ENCODE measurements around the gene ZNF823. TPM values are rescaled to one million over a fixed set of nuclear protein-coding genes. Genes with fewer than 3 reads are reported as not detected.

The ZNF823 gene
- total RNA-seq, 2 donors from 2014 or later, result 9.5 to 10.6 TPM

DNA sequence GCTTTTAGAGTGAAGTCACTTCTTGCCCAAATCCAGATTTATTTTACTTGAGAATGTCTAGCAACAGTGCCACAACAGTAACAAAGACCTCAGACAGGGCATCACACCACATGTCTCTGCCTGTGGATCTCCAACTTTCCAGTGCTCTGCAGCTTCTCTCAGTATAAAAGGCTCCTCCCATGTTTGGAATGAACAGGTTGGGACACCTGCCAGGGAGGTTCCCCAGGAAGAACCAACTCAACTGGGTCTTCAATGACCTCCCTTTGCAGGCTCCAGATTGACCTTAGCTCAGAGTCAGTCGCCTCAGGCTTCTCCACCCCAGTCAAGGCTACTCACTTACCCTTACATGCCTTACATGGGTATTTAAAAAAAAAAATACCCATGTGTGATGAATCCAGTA lies 3.4 kb downstream of the ZNF823 start:
- peaks cover 7% of the 10 kb centered on the region for H3K4me1 Mint-ChIP-seq
- H3K9me3 Mint-ChIP-seq, result peaks cover 6% of the 10 kb centered on the region
- H3K4me3 Mint-ChIP-seq, result no peak overlapping the region
- TF ChIP-seq, protein P1, sequence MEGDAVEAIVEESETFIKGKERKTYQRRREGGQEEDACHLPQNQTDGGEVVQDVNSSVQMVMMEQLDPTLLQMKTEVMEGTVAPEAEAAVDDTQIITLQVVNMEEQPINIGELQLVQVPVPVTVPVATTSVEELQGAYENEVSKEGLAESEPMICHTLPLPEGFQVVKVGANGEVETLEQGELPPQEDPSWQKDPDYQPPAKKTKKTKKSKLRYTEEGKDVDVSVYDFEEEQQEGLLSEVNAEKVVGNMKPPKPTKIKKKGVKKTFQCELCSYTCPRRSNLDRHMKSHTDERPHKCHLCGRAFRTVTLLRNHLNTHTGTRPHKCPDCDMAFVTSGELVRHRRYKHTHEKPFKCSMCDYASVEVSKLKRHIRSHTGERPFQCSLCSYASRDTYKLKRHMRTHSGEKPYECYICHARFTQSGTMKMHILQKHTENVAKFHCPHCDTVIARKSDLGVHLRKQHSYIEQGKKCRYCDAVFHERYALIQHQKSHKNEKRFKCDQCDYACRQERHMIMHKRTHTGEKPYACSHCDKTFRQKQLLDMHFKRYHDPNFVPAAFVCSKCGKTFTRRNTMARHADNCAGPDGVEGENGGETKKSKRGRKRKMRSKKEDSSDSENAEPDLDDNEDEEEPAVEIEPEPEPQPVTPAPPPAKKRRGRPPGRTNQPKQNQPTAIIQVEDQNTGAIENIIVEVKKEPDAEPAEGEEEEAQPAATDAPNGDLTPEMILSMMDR (conservative IDR thresholded peaks at IDR 0.05), result no peak
- no peaks in the 10 kb centered on the region for H3K9me3 ChIP-seq (ENCODE audit: control insufficient read depth, low read length)
- WGBS, 2 experiments (ENCODE audit: insufficient coverage in 1 of 2, insufficient read length in 1 of 2), result 100% methylated on average over 1 of the region's 1 CpG; no CpG with 5 or more reads in 1 of the 2 experiments
- no peak overlapping the region for H3K4me3 ChIP-seq (ENCODE audit: low read length)
- peaks cover 3% of the 10 kb centered on the region for H3K4me1 ChIP-seq (ENCODE audit: control insufficient read depth, insufficient read depth, low read length)
- H3K36me3 ChIP-seq (ENCODE audit: control insufficient read depth, insufficient read depth, low read length), result peaks cover 19% of the 10 kb centered on the region
- no peak overlapping the region for H3K27ac ChIP-seq (ENCODE audit: low read depth, low read length)
- peaks cover 6% of the 10 kb centered on the region for H3K27me3 Mint-ChIP-seq (ENCODE audit: insufficient read depth)
- peaks cover 38% of the 10 kb centered on the region for H3K36me3 Mint-ChIP-seq (ENCODE audit: low read depth)
- no peaks in the 10 kb centered on the region for H3K27me3 ChIP-seq (ENCODE audit: control insufficient read depth, insufficient read depth, low read length, poor library complexity, severe bottlenecking)
- no peak overlapping the region for H3K27ac Mint-ChIP-seq
- no peak overlapping the region for H3K9ac ChIP-seq (ENCODE audit: extremely low read depth, low read length, poor library complexity, severe bottlenecking)
- DNase-seq, result no peak

DNA sequence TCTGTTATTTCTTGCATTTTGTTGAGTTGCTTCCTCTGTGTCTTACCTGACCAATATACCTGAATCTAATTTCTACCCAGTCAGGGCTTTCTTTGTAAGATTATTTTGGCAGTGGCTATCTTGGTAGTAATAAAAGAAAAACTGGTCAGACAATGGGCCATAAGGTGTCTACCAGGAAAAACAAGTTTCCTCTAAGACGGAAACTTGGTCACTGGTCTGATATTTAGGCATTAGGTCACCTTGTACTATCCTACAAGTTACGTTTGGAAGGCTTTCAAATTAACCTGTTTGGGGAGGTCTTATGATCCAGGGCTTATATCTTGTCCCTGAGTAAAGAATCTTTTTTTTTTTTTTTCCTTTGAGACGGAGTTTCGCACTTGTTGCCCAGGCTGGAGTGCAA lies 9.2 kb downstream of the ZNF823 start:
- 83 to 93% methylated on average over 2 to 4 of the region's 4 CpGs for WGBS, 2 experiments (ENCODE audit: insufficient coverage in 1 of 2, insufficient read length in 1 of 2)
- H3K36me3 Mint-ChIP-seq (ENCODE audit: low read depth), result peaks cover 71% of the 10 kb centered on the region

DNA sequence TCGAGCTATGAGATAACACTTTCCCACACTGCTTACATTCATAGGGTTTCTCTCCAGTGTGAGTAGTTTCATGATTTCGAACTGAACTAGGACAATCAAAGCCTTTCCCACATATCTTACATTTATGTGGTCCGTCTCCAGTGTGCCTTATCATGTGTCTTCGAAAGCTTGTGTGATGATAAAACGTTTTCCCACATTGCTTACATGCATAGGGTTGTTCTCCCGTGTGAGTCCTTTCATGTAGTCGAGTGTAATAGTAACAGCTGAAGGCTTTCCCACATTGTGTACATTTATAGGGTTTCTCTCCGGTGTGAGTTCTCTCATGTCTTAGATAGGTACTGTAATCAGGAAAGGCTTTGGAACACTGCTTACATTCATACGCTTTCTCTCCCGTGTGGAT lies 16.3 kb downstream of the ZNF823 start:
- no peak overlapping the region for H3K9ac ChIP-seq (ENCODE audit: extremely low read depth, low read length, poor library complexity, severe bottlenecking)
- Mint-ChIP-seq H3K27ac (no peak overlapping the region), H3K4me3 (no peak overlapping the region), H3K4me1 (no peaks in the 10 kb centered on the region), H3K36me3 (ENCODE audit: low read depth) (peaks cover 80% of the 10 kb centered on the region), H3K27me3 (ENCODE audit: insufficient read depth) (no peaks in the 10 kb centered on the region), H3K9me3 (peaks cover 82% of the 10 kb centered on the region)
- 95 to 96% methylated on average over 9 to 10 of the region's 10 CpGs for WGBS, 2 experiments (ENCODE audit: insufficient coverage in 1 of 2, insufficient read length in 1 of 2)
- peaks cover 71% of the 10 kb centered on the region for H3K36me3 ChIP-seq (ENCODE audit: control insufficient read depth, insufficient read depth, low read length)
- H3K4me1 ChIP-seq (ENCODE audit: control insufficient read depth, insufficient read depth, low read length), result no peaks in the 10 kb centered on the region
- no peak overlapping the region for H3K27ac ChIP-seq (ENCODE audit: low read depth, low read length)
- no peak for DNase-seq
- no peaks in the 10 kb centered on the region for H3K27me3 ChIP-seq (ENCODE audit: control insufficient read depth, insufficient read depth, low read length, poor library complexity, severe bottlenecking)
- peak overlapping the region; percentile 34 for H3K4me3 ChIP-seq (ENCODE audit: low read length)
- TF ChIP-seq, protein P1 (conservative IDR thresholded peaks at IDR 0.05), result no peak
- peaks cover 51% of the 10 kb centered on the region for H3K9me3 ChIP-seq (ENCODE audit: control insufficient read depth, low read length)

More for the DNA sequence above, 9.2 kb downstream of the ZNF823 start:
- no peak overlapping the region for H3K27ac Mint-ChIP-seq
- peaks cover 45% of the 10 kb centered on the region for H3K36me3 ChIP-seq (ENCODE audit: control insufficient read depth, insufficient read depth, low read length)
- no peaks in the 10 kb centered on the region for H3K4me1 Mint-ChIP-seq
- H3K27ac ChIP-seq (ENCODE audit: low read depth, low read length), result no peak overlapping the region
- no peak overlapping the region for H3K4me3 Mint-ChIP-seq
- peaks cover 31% of the 10 kb centered on the region for H3K9me3 Mint-ChIP-seq
- peaks cover 16% of the 10 kb centered on the region for H3K9me3 ChIP-seq (ENCODE audit: control insufficient read depth, low read length)
- no peaks in the 10 kb centered on the region for H3K4me1 ChIP-seq (ENCODE audit: control insufficient read depth, insufficient read depth, low read length)
- DNase-seq, result no peak
- TF ChIP-seq, protein P1 (conservative IDR thresholded peaks at IDR 0.05), result no peak
- no peak overlapping the region for H3K4me3 ChIP-seq (ENCODE audit: low read length)
- H3K27me3 Mint-ChIP-seq (ENCODE audit: insufficient read depth), result no peaks in the 10 kb centered on the region
- H3K27me3 ChIP-seq (ENCODE audit: control insufficient read depth, insufficient read depth, low read length, poor library complexity, severe bottlenecking), result no peaks in the 10 kb centered on the region
- H3K9ac ChIP-seq (ENCODE audit: extremely low read depth, low read length, poor library complexity, severe bottlenecking), result no peak overlapping the region

Data from endodermal cell (in vitro differentiated cells).